GM12878 (cell line): ENCODE results near the gene TRAFD1. TPM values are rescaled to one million over a fixed set of nuclear protein-coding genes. Genes with fewer than 3 reads are reported as not detected.

ENCODE experiments used
- ATAC-seq: fragments of 200-7000 bp; cut with Tn5 transposase; 3 replicates; pipeline ENCODE4 v1.9.1; 2020; ENCODE audit warnings: mild to moderate bottlenecking, moderate library complexity
- BruUV-seq: library from RNA; stranded (reverse); fragments of 400-500 nt; replicated peaks from 2 replicates; lab custom pipeline; 2021; lab: Mats Ljungman, UMichigan
- CTCF ChIA-PET: fragments of 300-600 bp; sonication (Branson Sonifier 250); formaldehyde crosslinking; extraction: SDS; loops from one replicate; lab custom pipeline; 2021; ENCODE audit warnings: inconsistent platforms; lab: Yijun Ruan, JAX
- POLR2A ChIA-PET: fragments of 350-600 bp; formaldehyde crosslinking; extraction: SDS; loops from one replicate; lab custom pipeline; 2021; ENCODE audit warnings: inconsistent platforms; lab: Charles Lee
- RAD21 ChIA-PET: fragments of 300-600 bp; sonication (Branson Sonifier 250); formaldehyde crosslinking; loops from one replicate; lab custom pipeline; 2023; ENCODE audit warnings: antibody characterized with exemption; ENCODE audit not compliant: unreplicated experiment; lab: Charles Lee
- SMC1A ChIA-PET: fragments of 300-600 bp; sonication (Branson Sonifier 250); formaldehyde crosslinking; loops from one replicate; lab custom pipeline; 2023; ENCODE audit not compliant: unreplicated experiment, uncharacterized antibody; lab: Charles Lee
- DNase-seq: peaks from one replicate; pipeline ENCODE4 v3.0.0-alpha.2; 2011; ENCODE audit warnings: low read depth, low spot score
- FAIRE-seq: peaks from 3 replicates; lab custom pipeline; 2011; peaks lifted over from hg19 to GRCh38; lab: Jason Lieb, UNC
- H2AFZ ChIP-seq: 2 replicates; pipeline ENCODE4 v1.6.0; 2011; ENCODE audit warnings: low read depth, low read length, control low read depth; ENCODE audit not compliant: control insufficient read depth
- H3K27ac ChIP-seq: 2 replicates; pipeline ENCODE4 v1.5.1; 2011; ENCODE audit warnings: control low read depth; ENCODE audit not compliant: control insufficient read depth, insufficient read depth
- H3K27me3 ChIP-seq, 2 experiments: replicated peaks in 1 of 2; 2 replicates each; pipeline versions ENCODE4 v1.6.0 to v1.6.1; 2011; ENCODE audit warnings: low read length in 1 of 2; ENCODE audit not compliant: control insufficient read depth in 2 of 2, insufficient read depth in 2 of 2
- H3K36me3 ChIP-seq, 2 experiments: 2 replicates each; pipeline ENCODE4 v1.5.1; 2011; ENCODE audit warnings: low read length in 1 of 2; ENCODE audit not compliant: control insufficient read depth in 2 of 2, insufficient read depth in 2 of 2
- H3K4me1 ChIP-seq: 2 replicates; pipeline ENCODE4 v1.6.1; 2011; ENCODE audit warnings: mild to moderate bottlenecking, low read length, moderate library complexity, mixed read lengths; ENCODE audit not compliant: control insufficient read depth, insufficient read depth
- H3K4me2 ChIP-seq: 2 replicates; pipeline ENCODE4 v1.6.0; 2011; ENCODE audit warnings: control low read depth; ENCODE audit not compliant: control insufficient read depth, insufficient read depth
- H3K4me3 ChIP-seq: fragments of 200-600 bp; sonication (generic); 2 replicates; pipeline ENCODE4 v1.5.1; 2016
- H3K79me2 ChIP-seq: 2 replicates; pipeline ENCODE4 v1.6.0; 2011; ENCODE audit warnings: low read length; ENCODE audit not compliant: control insufficient read depth, insufficient read depth
- H3K9ac ChIP-seq: 2 replicates; pipeline ENCODE4 v1.8.0; 2011; ENCODE audit warnings: low read length, control low read depth, mixed read lengths; ENCODE audit not compliant: control insufficient read depth, insufficient read depth
- H3K9me3 ChIP-seq: replicated peaks from 3 replicates; pipeline ENCODE4 v1.5.1; 2011; ENCODE audit warnings: mild to moderate bottlenecking, low read length; ENCODE audit not compliant: control insufficient read depth, insufficient read depth
- H4K20me1 ChIP-seq: 2 replicates; pipeline ENCODE4 v1.6.0; 2011; ENCODE audit not compliant: control insufficient read depth, insufficient read depth
- CEBPZ ChIP-seq: fragments of 150-350 bp; IDR thresholded peaks from 2 replicates; pipeline ENCODE4 v1.6.1; 2016; ENCODE audit warnings: low read depth, low read length
- CREB1 ChIP-seq: IDR thresholded peaks from 2 replicates; pipeline ENCODE4 v1.6.1; 2012; ENCODE audit warnings: low read depth, mild to moderate bottlenecking, inconsistent platforms
- E2F4 ChIP-seq: IDR thresholded peaks from 2 replicates; pipeline ENCODE4 v1.6.1; 2012; ENCODE audit warnings: low read depth, low read length, improper control_type of control experiment
- EED ChIP-seq: sonication (generic); IDR thresholded peaks from 2 replicates; pipeline ENCODE4 v1.6.1; 2016; ENCODE audit warnings: antibody characterized with exemption, low read depth
- JUNB ChIP-seq: IDR thresholded peaks from 2 replicates; pipeline ENCODE4 v1.6.1; 2016; ENCODE audit warnings: antibody characterized with exemption, mild to moderate bottlenecking
- RBBP5 ChIP-seq: fragments of 200-600 bp; sonication (generic); conservative IDR thresholded peaks from 2 replicates; pipeline ENCODE4 v1.6.1; 2016
- RELA ChIP-seq: fragments of 450-650 bp; IDR thresholded peaks from 2 replicates; pipeline ENCODE4 v1.8.0; 2014; ENCODE audit warnings: borderline replicate concordance; ENCODE audit not compliant: partially characterized antibody
- STAT3 ChIP-seq: IDR thresholded peaks from 2 replicates; pipeline ENCODE4 v1.6.1; 2011; ENCODE audit warnings: low read depth, low read length, improper control_type of control experiment
- TAF1 ChIP-seq: IDR thresholded peaks from 2 replicates; pipeline ENCODE4 v1.6.1; 2011; ENCODE audit warnings: mild to moderate bottlenecking, low read depth, low read length, borderline replicate concordance
- ZBTB11 ChIP-seq: fragments of 450-650 bp; formaldehyde crosslinking; IDR thresholded peaks from 2 replicates; pipeline ENCODE4 v1.5.0; 2022; ENCODE audit warnings: mild to moderate bottlenecking, missing genetic modification characterization
- WGBS: methylation state at CpG from one replicate; pipeline ENCODE4 v1.1.6; 2016; ENCODE audit warnings: low lambda C conversion rate; ENCODE audit not compliant: insufficient replicate concordance, insufficient coverage; ENCODE audit errors: missing lambda C conversion rate; 5-methylcytosine and 5-hydroxymethylcytosine counted together
- in situ Hi-C: fragments of 300-500 bp; cut with MboI; formaldehyde crosslinking; loops from 9 replicates; pipeline ENCODE4 v1.14.3; 2018; ENCODE audit warnings: mixed read lengths
- intact Hi-C: fragments of 100-400 bp; cut with micrococcal nuclease; formaldehyde crosslinking; loops from one replicate; pipeline ENCODE4 v1.14.2; 2022; ENCODE audit not compliant: unreplicated experiment
- polyA plus RNA-seq, 11 experiments: library from polyadenylated mRNA; depleted of rRNA in 4 of 11; unstranded in 6 of 11; stranded (reverse) in 5 of 11; fragments of >200 nt; fragmentation: Nextera tagmentation in 4 of 11; fragmentation: Illumina TruSeq in 1 of 11; extraction: Ambion mirVana in 4 of 11; extraction: Trizol in 1 of 11; gene quantifications; 1 replicate in 1 of 11; 2 replicates in 10 of 11; pipeline versions ENCODE4 v1.2.1 to v1.2.3, GENCODE V29; 2011 to 2016; ENCODE audit warnings: inconsistent platforms in 2 of 11, missing spikeins in 2 of 11, low read depth in 1 of 11
- total RNA-seq, 4 experiments: library from RNA; depleted of rRNA in 3 of 4; stranded (reverse); fragments of >200 nt in 3 of 4; fragmentation: Illumina TruSeq in 1 of 4; extraction: Trizol in 1 of 4; gene quantifications; 2 replicates each; pipeline versions ENCODE4 v1.2.1 to v1.2.3, GENCODE V29; 2013 to 2021
- TF ChIP-seq, protein P1 (sequence below): fragments of 450-650 bp; IDR thresholded peaks from 2 replicates; pipeline ENCODE4 v1.6.1; 2014; ENCODE audit warnings: mild to moderate bottlenecking
- TF ChIP-seq, protein P2 (sequence below): fragments of 450-650 bp; IDR thresholded peaks from 2 replicates; pipeline ENCODE4 v1.6.1; 2016; ENCODE audit warnings: mild to moderate bottlenecking

Gene TRAFD1
- total and polyA plus RNA-seq, 10 of the 15 experiments (the other 5 are each of a cell fraction or from before 2014, with no cell fraction given), result 37.2 to 55.5 (median 46.2) TPM

DNA sequence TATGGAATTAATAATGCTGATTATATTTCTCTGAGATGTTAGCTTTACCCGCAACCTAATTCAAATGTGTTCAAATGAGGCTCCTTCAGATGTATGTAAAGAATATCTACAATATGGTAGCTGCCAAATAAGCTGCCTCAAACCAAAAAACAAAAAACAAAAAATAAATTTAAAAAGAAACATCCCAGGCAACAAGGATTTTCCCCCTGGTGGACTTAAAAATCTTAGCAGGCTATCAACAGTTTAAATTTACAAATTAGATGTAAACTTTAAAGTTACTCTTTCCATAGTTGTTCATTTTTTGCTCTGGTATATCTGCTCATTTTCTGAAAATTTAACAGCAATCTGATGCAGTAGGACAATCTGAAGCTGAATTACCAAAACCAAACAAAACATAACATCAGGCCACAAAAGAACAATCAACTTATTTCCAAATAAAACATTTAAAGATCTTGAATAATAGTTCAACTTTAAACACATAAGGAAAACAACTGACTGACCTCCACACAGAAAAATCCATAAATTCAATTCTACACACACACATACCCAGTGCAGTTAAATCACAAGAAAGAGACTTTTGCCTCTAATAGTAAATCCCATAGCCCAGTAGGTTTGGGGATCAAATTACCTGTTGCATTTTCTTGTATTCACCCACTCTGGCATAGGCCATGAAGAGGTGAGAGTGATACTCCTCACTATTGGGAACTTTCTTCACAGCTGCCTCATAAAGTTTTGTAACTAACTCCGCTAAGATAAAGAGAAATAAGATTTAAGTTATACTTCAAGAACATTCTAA lies 38.1 kb upstream of the TRAFD1 start:
- 97% methylated on average over 2 of the region's 2 CpGs for WGBS
- Histone ChIP-seq H3K4me3 (no peak overlapping the region), H3K4me2 (no peak overlapping the region), H3K9me3 (no peaks in the 10 kb centered on the region), H2AFZ (no peak overlapping the region), H3K9ac (no peak overlapping the region), H3K27me3 (no peaks in the 10 kb centered on the region), H3K27ac (no peak overlapping the region), H3K36me3 (peaks cover 3 to 24% of the 10 kb centered on the region in 2 experiments; a peak in 3 of 4 replicates), H4K20me1 (no peaks in the 10 kb centered on the region; the same call in 1 of the 2 replicates), H3K4me1 (peaks cover 8% of the 10 kb centered on the region), H3K79me2 (peaks cover 9% of the 10 kb centered on the region)
- BruUV-seq, result TSS peak; percentile 40
- no peak for FAIRE-seq
- ATAC-seq, result no peak; the same call in 2 of the 3 replicates
- no peak for DNase-seq
- ChIA-PET CTCF (interaction anchor here (0.6 to 1.0 kb wide), 5 partner anchors 7 to 257 kb away, joined by 3 to 4 read pairs (median 3); no protein-coding TSS in a partner anchor), RAD21 (interaction anchor here (0.7 to 1.4 kb wide), 2 partner anchors 75 to 143 kb away, joined by 4 to 6 read pairs; no protein-coding TSS in a partner anchor), SMC1A (interaction anchor here (0.6 to 2.1 kb wide), 4 partner anchors 12 to 73 kb away, joined by 3 to 5 read pairs (median 4); no protein-coding TSS in a partner anchor), POLR2A (interaction anchor here (0.6 to 0.9 kb wide), 3 partner anchors 8 to 38 kb away, joined by 4 to 6 read pairs (median 5); partner anchors contain the start of gene TRAFD1)
- intact Hi-C loops, result no loop called here
- in situ Hi-C loops, result no loop called here
- TF ChIP-seq EED (no peak), RBBP5 (no peak), ZBTB11 (CRISPR knock-in tag) (no peak), STAT3 (no peak), JUNB (no peak), TAF1 (no peak), CEBPZ (no peak), CREB1 (no peak), RELA (no peak), E2F4 (no peak)
- TF ChIP-seq, protein P1, sequence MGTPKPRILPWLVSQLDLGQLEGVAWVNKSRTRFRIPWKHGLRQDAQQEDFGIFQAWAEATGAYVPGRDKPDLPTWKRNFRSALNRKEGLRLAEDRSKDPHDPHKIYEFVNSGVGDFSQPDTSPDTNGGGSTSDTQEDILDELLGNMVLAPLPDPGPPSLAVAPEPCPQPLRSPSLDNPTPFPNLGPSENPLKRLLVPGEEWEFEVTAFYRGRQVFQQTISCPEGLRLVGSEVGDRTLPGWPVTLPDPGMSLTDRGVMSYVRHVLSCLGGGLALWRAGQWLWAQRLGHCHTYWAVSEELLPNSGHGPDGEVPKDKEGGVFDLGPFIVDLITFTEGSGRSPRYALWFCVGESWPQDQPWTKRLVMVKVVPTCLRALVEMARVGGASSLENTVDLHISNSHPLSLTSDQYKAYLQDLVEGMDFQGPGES, result no peak
- TF ChIP-seq, protein P2, sequence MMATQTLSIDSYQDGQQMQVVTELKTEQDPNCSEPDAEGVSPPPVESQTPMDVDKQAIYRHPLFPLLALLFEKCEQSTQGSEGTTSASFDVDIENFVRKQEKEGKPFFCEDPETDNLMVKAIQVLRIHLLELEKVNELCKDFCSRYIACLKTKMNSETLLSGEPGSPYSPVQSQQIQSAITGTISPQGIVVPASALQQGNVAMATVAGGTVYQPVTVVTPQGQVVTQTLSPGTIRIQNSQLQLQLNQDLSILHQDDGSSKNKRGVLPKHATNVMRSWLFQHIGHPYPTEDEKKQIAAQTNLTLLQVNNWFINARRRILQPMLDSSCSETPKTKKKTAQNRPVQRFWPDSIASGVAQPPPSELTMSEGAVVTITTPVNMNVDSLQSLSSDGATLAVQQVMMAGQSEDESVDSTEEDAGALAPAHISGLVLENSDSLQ, result no peak
